ENCODE measurements around the gene MIB1.

MIB1 gene

GRCh38 chr18:21805771-21806366 lies 65.3 kb downstream of the MIB1 start:
- CTCF ChIA-PET: no interaction called here

GRCh38 chr18:21808185-21808584 lies 67.6 kb downstream of the MIB1 start:
- CTCF ChIA-PET: interaction anchor here (1.0 to 2.1 kb wide), 3 partner anchors 12 to 18 kb away, joined by 3 to 5 read pairs (median 4); no protein-coding TSS in a partner anchor
- no peak for TF ChIP-seq CTCF (IDR thresholded peaks at IDR 0.05; ENCODE audit: control extremely low read depth, extremely low read depth, low read depth, missing control alignments)
- POLR2A ChIA-PET: no interaction called here
- DNase-seq (ENCODE audit: extremely low spot score): no peak

More at GRCh38 chr18:21805771-21806366, 65.3 kb downstream of the MIB1 start:
- DNase-seq (ENCODE audit: extremely low spot score): no peak
- POLR2A ChIA-PET: no interaction called here
- TF ChIP-seq CTCF (IDR thresholded peaks at IDR 0.05; ENCODE audit: control extremely low read depth, extremely low read depth, low read depth, missing control alignments): no peak

GRCh38 chr18:21809725-21810124 lies 69.1 kb downstream of the MIB1 start:
- POLR2A ChIA-PET: no interaction called here
- no peak for DNase-seq (ENCODE audit: extremely low spot score)
- TF ChIP-seq CTCF (IDR thresholded peaks at IDR 0.05; ENCODE audit: control extremely low read depth, extremely low read depth, low read depth, missing control alignments): no peak
- CTCF ChIA-PET: no interaction called here

GRCh38 chr18:21815101-21815500 lies 74.5 kb downstream of the MIB1 start:
- no peak for TF ChIP-seq CTCF (IDR thresholded peaks at IDR 0.05; ENCODE audit: control extremely low read depth, extremely low read depth, low read depth, missing control alignments)
- CTCF ChIA-PET: interaction anchor here (2.0 kb wide), 1 partner anchor 214 kb away, joined by 7 read pairs; the partner anchor contains the start of gene ESCO1
- DNase-seq (ENCODE audit: extremely low spot score): no peak
- POLR2A ChIA-PET: no interaction called here

GRCh38 chr18:21820033-21820810 lies 79.6 kb downstream of the MIB1 start:
- TF ChIP-seq CTCF (IDR thresholded peaks at IDR 0.05; ENCODE audit: control extremely low read depth, extremely low read depth, low read depth, missing control alignments): no peak
- ChIA-PET POLR2A (no interaction called here), CTCF (interaction anchor here (1.0 to 2.0 kb wide), 5 partner anchors 12 to 139 kb away, joined by 3 to 8 read pairs (median 4); no protein-coding TSS in a partner anchor)
- DNase-seq (ENCODE audit: extremely low spot score): peak; percentile 17

GRCh38 chr18:21820811-21821143 lies 80.2 kb downstream of the MIB1 start:
- ChIA-PET POLR2A (no interaction called here), CTCF (interaction anchor here (1.2 to 3.5 kb wide), 5 partner anchors 8 to 140 kb away, joined by 3 to 11 read pairs (median 5); no protein-coding TSS in a partner anchor)
- no peak for DNase-seq (ENCODE audit: extremely low spot score)
- no peak for TF ChIP-seq CTCF (IDR thresholded peaks at IDR 0.05; ENCODE audit: control extremely low read depth, extremely low read depth, low read depth, missing control alignments)

Measured in GM10248 (cell line).